GM19099 (cell line): ENCODE results near the gene SAMD10.

ENCODE experiments used
- POLR2A ChIP-seq: IDR thresholded peaks from 3 replicates; pipeline ENCODE4 v1.6.1; 2011; ENCODE audit warnings: low read depth; ENCODE audit not compliant: insufficient read length; ENCODE audit errors: extremely low read depth

SAMD10 gene

DNA sequence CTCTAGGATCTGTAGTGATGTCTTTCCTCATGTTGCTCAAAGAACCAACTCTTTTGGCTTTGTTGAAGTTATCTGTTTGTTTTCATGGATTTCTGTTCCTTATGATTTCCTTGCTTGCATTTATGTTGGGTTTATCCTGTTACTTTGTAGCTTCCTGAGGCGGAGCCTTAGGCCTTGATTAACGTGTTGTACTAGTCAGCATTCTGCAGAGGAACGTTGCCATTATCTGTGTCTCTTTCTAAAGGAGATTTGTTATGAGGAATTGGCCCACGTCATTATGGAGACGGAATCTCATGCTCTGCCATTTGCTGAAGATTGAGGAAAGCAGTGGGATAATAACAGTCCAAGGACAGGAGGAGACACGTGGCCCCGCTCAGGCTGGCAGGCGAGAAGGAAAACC, 53.1 kb downstream of the SAMD10 start:
- TF ChIP-seq POLR2A, result no peak

- TF ChIP-seq POLR2A, result no peak
These were observed 55.2 kb downstream of the SAMD10 start for GRCh38 chr20:63924241-63924640.
